GM23248 (cell line): ENCODE measurements around the gene ASXL2. TPM values are rescaled to one million over a fixed set of nuclear protein-coding genes. Genes with fewer than 3 reads are reported as not detected.

Experiments used
- DNase-seq: peaks from one replicate; pipeline ENCODE4 v3.0.0-alpha.2; 2015
- H2AFZ ChIP-seq: fragments of 200-600 bp; sonication (generic); 2 replicates; pipeline ENCODE4 v1.6.1; 2016; ENCODE audit warnings: antibody characterized with exemption
- H3F3A ChIP-seq: fragments of 200-600 bp; sonication (generic); 2 replicates; pipeline ENCODE4 v1.6.1; 2016; ENCODE audit warnings: mild to moderate bottlenecking, antibody characterized with exemption, mixed run types; ENCODE audit not compliant: insufficient read depth
- H3K27ac ChIP-seq: fragments of 200-600 bp; sonication (generic); 2 replicates; pipeline ENCODE4 v1.5.1; 2016; ENCODE audit warnings: mild to moderate bottlenecking
- H3K27me3 ChIP-seq: fragments of 200-600 bp; sonication (generic); replicated peaks from 2 replicates; pipeline ENCODE4 v1.6.1; 2016; ENCODE audit warnings: mild to moderate bottlenecking; ENCODE audit not compliant: insufficient read depth
- H3K36me3 ChIP-seq: fragments of 200-600 bp; sonication (generic); 2 replicates; pipeline ENCODE4 v1.6.1; 2016; ENCODE audit warnings: low read depth, mild to moderate bottlenecking
- H3K4me1 ChIP-seq: fragments of 200-600 bp; sonication (generic); 2 replicates; pipeline ENCODE4 v1.6.1; 2016; ENCODE audit warnings: mild to moderate bottlenecking; ENCODE audit not compliant: insufficient read depth
- H3K4me2 ChIP-seq: fragments of 200-600 bp; sonication (generic); one replicate; pipeline ENCODE4 v1.6.1; 2016; ENCODE audit warnings: mild to moderate bottlenecking; ENCODE audit not compliant: unreplicated experiment
- H3K4me3 ChIP-seq: fragments of 200-600 bp; sonication (generic); 2 replicates; pipeline ENCODE4 v1.5.1; 2016; ENCODE audit warnings: mild to moderate bottlenecking
- H3K79me2 ChIP-seq: fragments of 200-600 bp; sonication (generic); 2 replicates; pipeline ENCODE4 v1.6.1; 2016; ENCODE audit warnings: mild to moderate bottlenecking; ENCODE audit not compliant: insufficient read depth
- H3K9ac ChIP-seq: fragments of 200-600 bp; sonication (generic); 2 replicates; pipeline ENCODE4 v1.6.1; 2016; ENCODE audit warnings: mild to moderate bottlenecking
- H3K9me2 ChIP-seq: fragments of 200-600 bp; sonication (generic); 2 replicates; pipeline ENCODE4 v1.6.1; 2016; ENCODE audit warnings: mixed run types, mild to moderate bottlenecking, moderate library complexity; ENCODE audit not compliant: insufficient read depth
- H3K9me3 ChIP-seq: fragments of 200-600 bp; sonication (generic); one replicate; pipeline ENCODE4 v1.6.1; 2017; ENCODE audit warnings: low read depth
- H4K20me1 ChIP-seq: fragments of 200-600 bp; sonication (generic); 2 replicates; pipeline ENCODE4 v1.6.0; 2016; ENCODE audit not compliant: insufficient read depth
- EZH2 ChIP-seq: fragments of 200-600 bp; sonication (generic); IDR thresholded peaks from 2 replicates; pipeline ENCODE4 v1.6.1; 2018; ENCODE audit warnings: antibody characterized with exemption, mild to moderate bottlenecking; ENCODE audit not compliant: insufficient read depth, poor library complexity, severe bottlenecking
- EZH2phosphoT487 ChIP-seq: fragments of 200-600 bp; sonication (generic); IDR thresholded peaks from 2 replicates; pipeline ENCODE4 v1.6.1; 2018; ENCODE audit warnings: antibody characterized with exemption, moderate library complexity, mild to moderate bottlenecking, low read depth; ENCODE audit not compliant: insufficient read depth
- WGBS, 2 experiments: methylation state at CpG; one replicate each; pipeline ENCODE4 v1.1.6; 2015 to 2017; ENCODE audit warnings: low lambda C conversion rate in 2 of 2, low coverage in 1 of 2; ENCODE audit errors: missing lambda C conversion rate in 2 of 2; 5-methylcytosine and 5-hydroxymethylcytosine counted together
- in situ Hi-C: fragments of 300-500 bp; cut with MboI; formaldehyde crosslinking; loops from 2 replicates; pipeline ENCODE4 v1.15.0; 2020
- polyA plus RNA-seq: library from polyadenylated mRNA; unstranded; fragments of >200 nt; fragmentation: Nextera tagmentation; extraction: Ambion mirVana; gene quantifications from 2 replicates; pipeline ENCODE4 v1.2.1, GENCODE V29; 2016
- small RNA-seq: library from RNA; depleted of rRNA; stranded (forward); fragments of <200 nt; gene quantifications from one replicate; pipeline ENCODE3, GENCODE V24; 2014; ENCODE audit warnings: low read depth, low replicate concordance
- total RNA-seq: library from RNA; depleted of rRNA; stranded (reverse); fragments of >200 nt; shearing (Covaris generic); gene quantifications from 2 replicates; pipeline ENCODE4 v1.2.3, GENCODE V29; 2014; rRNA removed

The ASXL2 gene
- total and polyA plus RNA-seq, 2 experiments from 2014 or later: 4.5 to 9.5 TPM

- Histone ChIP-seq H3K9me3 (no peaks in the 10 kb centered on the region), H3K36me3 (no peaks in the 10 kb centered on the region), H4K20me1 (no peaks in the 10 kb centered on the region), H3K27me3 (0 out of 2 replicates have a peak, but pooled peaks cover 3% of the 10 kb centered on the region), H3K9me2 (no peaks in the 10 kb centered on the region), H3K79me2 (no peaks in the 10 kb centered on the region), H3F3A (no peaks in the 10 kb centered on the region), H3K4me3 (no peak overlapping the region), H3K27ac (no peak overlapping the region), H3K4me1 (no peaks in the 10 kb centered on the region), H3K9ac (no peak overlapping the region), H3K4me2 (no peak overlapping the region), H2AFZ (no peak overlapping the region)
- in situ Hi-C loops: no loop called here
- TF ChIP-seq EZH2: no peak
- TF ChIP-seq EZH2phosphoT487: no peak
- no peak for DNase-seq
- WGBS, 2 experiments: 60 to 89% methylated on average over 3 to 6 of the region's 6 CpGs
Observed at GRCh38 chr2:25688236-25688635, 190.1 kb downstream of the ASXL2 start.

DNA sequence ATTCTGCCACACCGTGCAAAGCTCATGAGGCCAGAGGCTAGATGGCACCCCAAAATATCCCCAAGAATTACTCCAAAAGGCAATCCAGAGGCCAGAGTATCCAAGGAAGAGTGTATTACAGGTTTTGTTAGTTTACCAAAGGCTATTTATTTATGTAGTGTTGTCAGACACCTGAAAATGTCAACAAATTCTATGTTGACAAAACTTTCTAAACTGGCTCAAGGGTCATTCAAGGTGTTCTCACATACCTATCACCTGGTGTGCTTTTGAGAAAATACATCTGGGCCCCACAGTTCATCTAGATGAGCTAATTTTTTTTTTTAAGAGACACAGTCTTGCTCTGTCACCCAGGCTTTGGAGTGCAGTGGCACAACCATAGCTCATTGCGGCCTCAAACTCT, 192.5 kb downstream of the ASXL2 start:
- TF ChIP-seq EZH2phosphoT487 (no peak), EZH2 (no peak)
- 0 out of 2 replicates have a peak, but pooled peaks cover 3% of the 10 kb centered on the region for H3K27me3 ChIP-seq
- H3K9me3 ChIP-seq: no peaks in the 10 kb centered on the region
- in situ Hi-C loops: no loop called here
- no peaks in the 10 kb centered on the region for H3K9me2 ChIP-seq
- H3K27ac ChIP-seq: no peak overlapping the region
- no peaks in the 10 kb centered on the region for H3K79me2 ChIP-seq
- DNase-seq: no peak
- no peaks in the 10 kb centered on the region for H3F3A ChIP-seq
- H3K4me3 ChIP-seq: no peak overlapping the region
- no peaks in the 10 kb centered on the region for H3K36me3 ChIP-seq
- H3K4me1 ChIP-seq: no peaks in the 10 kb centered on the region
- no peak overlapping the region for H3K9ac ChIP-seq
- WGBS, 2 experiments: 54 to 65% methylated on average over 2 of the region's 2 CpGs
- no peak overlapping the region for H2AFZ ChIP-seq
- no peak overlapping the region for H3K4me2 ChIP-seq
- H4K20me1 ChIP-seq: no peaks in the 10 kb centered on the region

- Histone ChIP-seq H3K27me3 (0 out of 2 replicates have a peak, but pooled peaks cover 3% of the 10 kb centered on the region), H3K4me3 (no peak overlapping the region), H3K4me2 (no peak overlapping the region), H3F3A (no peaks in the 10 kb centered on the region), H4K20me1 (no peaks in the 10 kb centered on the region), H3K9ac (no peak overlapping the region), H3K9me3 (no peaks in the 10 kb centered on the region), H3K4me1 (no peaks in the 10 kb centered on the region), H2AFZ (no peak overlapping the region), H3K79me2 (no peaks in the 10 kb centered on the region), H3K36me3 (no peaks in the 10 kb centered on the region), H3K27ac (no peak overlapping the region), H3K9me2 (no peaks in the 10 kb centered on the region)
- in situ Hi-C loops: no loop called here
- 51 to 56% methylated on average over 20 of the region's 20 CpGs for WGBS, 2 experiments
- DNase-seq: no peak
- TF ChIP-seq EZH2 (no peak), EZH2phosphoT487 (no peak)
Observed at GRCh38 chr2:25684577-25685473, 193.5 kb downstream of the ASXL2 start.

Small RNA genes lying within 50 kb of the gene (small RNA-seq; reads per million reads assigned to genes)
- gene NDUFB4P4 (not detected), gene RF00019 (not detected)

Other genes with a start within 250 kb of the ASXL2 start
- gene DTNB, start 204.9 kb downstream of the ASXL2 start, total RNA-seq: 1.1 and 1.4 TPM in 2 replicates
- gene DTNB, start 204.9 kb downstream of the ASXL2 start, polyA plus RNA-seq: 4.0 and 4.1 TPM in 2 replicates
- gene KIF3C, start 104.0 kb upstream of the ASXL2 start, total RNA-seq: 7.2 and 18.2 TPM in 2 replicates
- gene KIF3C, start 104.0 kb upstream of the ASXL2 start, polyA plus RNA-seq: 7.0 and 7.5 TPM in 2 replicates
- gene RAB10, start 155.6 kb upstream of the ASXL2 start, total RNA-seq: 86.7 and 97.4 TPM in 2 replicates
- gene RAB10, start 155.6 kb upstream of the ASXL2 start, polyA plus RNA-seq: 147 and 151 TPM in 2 replicates